ENCODE measurements around the gene TBC1D8. TPM values are rescaled to one million over a fixed set of nuclear protein-coding genes. Genes with fewer than 3 reads are reported as not detected.

The TBC1D8 gene
- polyA plus RNA-seq, 1 donor = 17.3 TPM

DNA sequence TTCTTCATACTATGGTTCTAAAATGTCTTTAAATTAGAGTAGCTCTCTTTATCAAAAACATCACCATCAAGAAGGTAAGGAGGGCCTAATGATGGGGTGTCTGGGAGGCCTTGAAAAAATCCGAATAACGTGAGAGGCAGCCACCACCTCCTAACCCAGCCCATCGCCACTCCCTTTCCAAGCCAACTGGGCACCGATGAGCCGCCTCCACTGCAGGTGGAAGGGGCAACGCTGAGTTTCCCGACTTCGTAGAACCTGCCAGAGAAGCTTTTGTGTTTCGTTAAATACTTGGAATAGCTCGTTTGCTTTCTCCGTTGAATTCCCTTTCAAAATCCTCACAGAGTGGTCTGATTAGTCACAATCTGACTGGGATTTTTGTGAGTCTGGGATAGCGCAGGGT lies 171.1 kb downstream of the TBC1D8 start:
- H3K27ac ChIP-seq (ENCODE audit: low read length) = no peak overlapping the region
- no peak for DNase-seq
- H3K36me3 ChIP-seq (ENCODE audit: control insufficient read depth, insufficient read depth, low read length) = peaks cover 44% of the 10 kb centered on the region
- H3K9me3 ChIP-seq (ENCODE audit: control insufficient read depth, low read depth, low read length) = no peaks in the 10 kb centered on the region
- H3K27me3 ChIP-seq (ENCODE audit: control insufficient read depth, insufficient read depth, low read length) = no peaks in the 10 kb centered on the region
- peaks cover 9% of the 10 kb centered on the region for H3K4me1 ChIP-seq (ENCODE audit: control insufficient read depth, insufficient read depth, low read length)
- no peak overlapping the region for H3K4me3 ChIP-seq (ENCODE audit: low read length)
- WGBS (ENCODE audit: insufficient coverage, low lambda C conversion rate) = no CpG with 5 or more reads among the region's 12 CpGs

GRCh38 chr2:100978582-100979191 lies 172.5 kb downstream of the TBC1D8 start:
- WGBS (ENCODE audit: insufficient coverage, low lambda C conversion rate) = 75% methylated on average over 1 of the region's 16 CpGs
- no peaks in the 10 kb centered on the region for H3K9me3 ChIP-seq (ENCODE audit: control insufficient read depth, low read depth, low read length)
- peaks cover 50% of the 10 kb centered on the region for H3K36me3 ChIP-seq (ENCODE audit: control insufficient read depth, insufficient read depth, low read length)
- peaks cover 9% of the 10 kb centered on the region for H3K4me1 ChIP-seq (ENCODE audit: control insufficient read depth, insufficient read depth, low read length)
- no peak for DNase-seq
- H3K27me3 ChIP-seq (ENCODE audit: control insufficient read depth, insufficient read depth, low read length) = no peaks in the 10 kb centered on the region
- no peak overlapping the region for H3K27ac ChIP-seq (ENCODE audit: low read length)
- H3K4me3 ChIP-seq (ENCODE audit: low read length) = no peak overlapping the region

DNA sequence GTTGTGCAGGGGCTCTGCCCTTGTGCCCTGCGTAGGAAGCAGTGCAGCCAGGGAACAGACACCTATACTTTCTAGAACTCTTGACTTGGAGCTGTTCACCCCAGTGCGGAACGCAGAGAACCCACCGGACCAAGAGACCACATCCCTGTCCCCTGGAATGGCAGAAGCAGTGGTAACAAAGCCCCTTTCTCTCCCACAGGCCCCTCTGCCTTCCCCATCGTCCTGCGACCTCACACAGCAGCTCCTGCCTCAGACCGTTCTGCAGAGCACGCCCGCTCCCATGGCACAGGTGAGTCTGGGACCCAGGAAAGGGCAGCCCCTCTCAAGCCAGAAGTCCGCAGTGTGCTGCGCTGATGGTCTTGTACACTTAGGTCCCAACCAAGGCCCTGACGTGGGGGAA lies 173.7 kb downstream of the TBC1D8 start:
- no peak for DNase-seq
- Histone ChIP-seq H3K4me3 (ENCODE audit: low read length) (no peak overlapping the region), H3K36me3 (ENCODE audit: control insufficient read depth, insufficient read depth, low read length) (peaks cover 51% of the 10 kb centered on the region), H3K27me3 (ENCODE audit: control insufficient read depth, insufficient read depth, low read length) (no peaks in the 10 kb centered on the region), H3K27ac (ENCODE audit: low read length) (no peak overlapping the region), H3K4me1 (ENCODE audit: control insufficient read depth, insufficient read depth, low read length) (peaks cover 9% of the 10 kb centered on the region), H3K9me3 (ENCODE audit: control insufficient read depth, low read depth, low read length) (no peaks in the 10 kb centered on the region)
- no CpG with 5 or more reads among the region's 12 CpGs for WGBS (ENCODE audit: insufficient coverage, low lambda C conversion rate)

DNA sequence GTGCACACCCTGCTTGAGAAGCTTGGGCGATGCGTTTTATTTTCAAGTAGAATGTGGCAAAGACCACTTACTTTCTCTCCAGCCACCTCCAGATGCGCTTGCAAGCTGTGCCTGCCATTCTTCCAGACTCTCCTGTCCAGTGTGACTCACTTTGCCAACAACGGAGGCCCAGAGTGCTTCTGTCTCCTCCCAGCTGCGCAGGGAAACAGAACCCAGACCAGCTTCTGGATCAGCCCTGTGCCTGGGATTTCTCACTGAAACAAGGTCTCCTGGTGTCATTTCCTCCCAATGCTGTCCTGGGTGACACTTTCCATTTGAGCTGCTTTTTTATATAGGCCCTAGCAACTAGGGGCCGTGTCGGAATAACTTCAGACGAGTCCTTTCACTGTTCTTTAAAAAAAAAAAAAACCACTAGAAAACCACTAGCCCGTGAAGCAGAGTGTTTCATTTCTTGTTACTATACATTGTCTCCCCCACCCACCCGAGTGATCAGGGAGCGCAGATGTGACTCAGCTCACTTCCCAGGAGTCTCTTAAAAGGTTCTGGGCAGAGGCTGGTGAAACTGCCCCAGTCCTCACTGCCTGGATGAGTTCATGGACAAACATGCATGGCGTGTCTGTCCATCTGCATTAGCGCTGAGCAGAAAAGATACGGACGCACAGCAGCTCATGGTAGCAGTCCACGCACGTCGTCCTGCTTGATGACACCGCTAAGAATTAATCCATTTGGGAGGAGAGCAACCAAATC lies 174.4 kb downstream of the TBC1D8 start:
- whole genome bisulfite sequencing (ENCODE audit: insufficient coverage, low lambda C conversion rate) = no CpG with 5 or more reads among the region's 19 CpGs
- no peaks in the 10 kb centered on the region for H3K9me3 ChIP-seq (ENCODE audit: control insufficient read depth, low read depth, low read length)
- peaks cover 9% of the 10 kb centered on the region for H3K4me1 ChIP-seq (ENCODE audit: control insufficient read depth, insufficient read depth, low read length)
- H3K36me3 ChIP-seq (ENCODE audit: control insufficient read depth, insufficient read depth, low read length) = peaks cover 49% of the 10 kb centered on the region
- DNase-seq = no peak
- no peaks in the 10 kb centered on the region for H3K27me3 ChIP-seq (ENCODE audit: control insufficient read depth, insufficient read depth, low read length)
- H3K4me3 ChIP-seq (ENCODE audit: low read length) = no peak overlapping the region
- H3K27ac ChIP-seq (ENCODE audit: low read length) = no peak overlapping the region

DNA sequence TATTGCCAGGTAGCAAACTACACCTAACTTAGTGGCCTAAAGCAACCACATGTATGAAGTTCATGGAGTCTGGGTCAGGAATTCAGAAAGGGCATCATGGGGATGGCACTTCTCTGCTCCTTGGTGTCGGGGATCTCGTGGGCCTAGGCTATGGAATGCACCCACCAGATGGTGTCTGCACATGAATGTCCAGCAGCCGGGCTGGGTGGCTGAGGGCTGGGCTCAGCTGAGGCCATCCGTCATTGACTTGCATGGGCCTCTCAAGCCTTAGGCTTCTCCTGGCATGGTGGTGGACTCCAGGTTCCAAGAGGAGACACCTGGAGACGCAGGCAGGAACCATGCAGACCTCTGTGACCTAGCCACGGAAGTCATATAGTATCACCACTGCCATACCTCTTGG lies 175.1 kb downstream of the TBC1D8 start:
- H3K27ac ChIP-seq (ENCODE audit: low read length) = no peak overlapping the region

GRCh38 chr2:100975521-100975785 lies 175.7 kb downstream of the TBC1D8 start:
- no peaks in the 10 kb centered on the region for H3K4me1 ChIP-seq (ENCODE audit: control insufficient read depth, insufficient read depth, low read length)
- no CpG with 5 or more reads among the region's 7 CpGs for WGBS (ENCODE audit: insufficient coverage, low lambda C conversion rate)

More for the DNA sequence above, 175.1 kb downstream of the TBC1D8 start:
- H3K9me3 ChIP-seq (ENCODE audit: control insufficient read depth, low read depth, low read length) = no peaks in the 10 kb centered on the region
- H3K36me3 ChIP-seq (ENCODE audit: control insufficient read depth, insufficient read depth, low read length) = peaks cover 54% of the 10 kb centered on the region
- peaks cover 5% of the 10 kb centered on the region for H3K4me1 ChIP-seq (ENCODE audit: control insufficient read depth, insufficient read depth, low read length)
- DNase-seq = no peak
- H3K4me3 ChIP-seq (ENCODE audit: low read length) = no peak overlapping the region
- no CpG with 5 or more reads among the region's 6 CpGs for WGBS (ENCODE audit: insufficient coverage, low lambda C conversion rate)
- H3K27me3 ChIP-seq (ENCODE audit: control insufficient read depth, insufficient read depth, low read length) = no peaks in the 10 kb centered on the region

DNA sequence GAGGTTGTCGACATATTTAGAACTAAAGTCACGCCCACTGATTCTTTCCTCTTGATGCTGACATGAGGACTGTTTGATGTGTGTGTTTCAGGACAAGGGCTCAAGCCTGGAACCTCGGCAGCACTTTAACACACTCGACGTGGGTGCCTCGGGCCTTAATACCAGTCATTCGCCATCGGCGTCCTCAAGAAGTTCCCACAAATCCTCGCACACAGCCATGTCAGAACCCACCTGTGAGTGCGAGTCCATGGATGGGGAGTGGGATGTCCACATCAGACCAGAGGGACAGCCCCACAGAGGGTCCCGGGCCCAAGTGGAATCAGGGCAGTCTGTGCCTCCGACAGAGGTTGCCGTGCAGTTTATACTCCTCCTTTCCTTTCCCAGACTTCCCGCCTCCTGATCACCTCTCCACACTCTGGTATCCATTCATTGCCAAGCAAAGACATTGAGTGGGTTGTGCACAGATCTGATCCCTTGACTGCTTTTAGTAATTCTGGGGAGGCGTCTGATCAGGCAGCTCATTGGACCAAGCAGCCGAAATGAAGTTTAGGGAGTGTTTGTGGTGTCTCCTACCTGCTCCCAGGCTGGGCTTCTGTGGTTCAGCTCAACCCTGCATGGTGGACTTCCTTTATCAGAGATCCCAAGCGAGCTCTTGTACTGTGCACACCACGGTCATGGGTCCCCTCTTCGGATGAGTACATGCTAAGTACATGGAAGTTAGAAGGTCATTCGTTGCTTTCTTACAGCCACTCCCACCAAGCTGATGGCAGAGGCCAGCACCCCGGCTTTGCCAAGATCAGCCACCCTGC lies 176.3 kb downstream of the TBC1D8 start:
- Histone ChIP-seq H3K27me3 (ENCODE audit: control insufficient read depth, insufficient read depth, low read length) (no peaks in the 10 kb centered on the region), H3K36me3 (ENCODE audit: control insufficient read depth, insufficient read depth, low read length) (peaks cover 58% of the 10 kb centered on the region), H3K4me1 (ENCODE audit: control insufficient read depth, insufficient read depth, low read length) (no peaks in the 10 kb centered on the region), H3K27ac (ENCODE audit: low read length) (no peak overlapping the region), H3K9me3 (ENCODE audit: control insufficient read depth, low read depth, low read length) (no peaks in the 10 kb centered on the region), H3K4me3 (ENCODE audit: low read length) (no peak overlapping the region)
- no peak for DNase-seq
- no CpG with 5 or more reads among the region's 22 CpGs for WGBS (ENCODE audit: insufficient coverage, low lambda C conversion rate)

More at GRCh38 chr2:100975521-100975785, 175.7 kb downstream of the TBC1D8 start:
- no peak overlapping the region for H3K4me3 ChIP-seq (ENCODE audit: low read length)
- peaks cover 56% of the 10 kb centered on the region for H3K36me3 ChIP-seq (ENCODE audit: control insufficient read depth, insufficient read depth, low read length)
- no peak overlapping the region for H3K27ac ChIP-seq (ENCODE audit: low read length)
- H3K9me3 ChIP-seq (ENCODE audit: control insufficient read depth, low read depth, low read length) = no peaks in the 10 kb centered on the region
- DNase-seq = no peak
- no peaks in the 10 kb centered on the region for H3K27me3 ChIP-seq (ENCODE audit: control insufficient read depth, insufficient read depth, low read length)

- H3K27ac ChIP-seq (ENCODE audit: low read length) = no peak overlapping the region
- no peaks in the 10 kb centered on the region for H3K9me3 ChIP-seq (ENCODE audit: control insufficient read depth, low read depth, low read length)
- H3K27me3 ChIP-seq (ENCODE audit: control insufficient read depth, insufficient read depth, low read length) = no peaks in the 10 kb centered on the region
- no peaks in the 10 kb centered on the region for H3K4me1 ChIP-seq (ENCODE audit: control insufficient read depth, insufficient read depth, low read length)
- peaks cover 74% of the 10 kb centered on the region for H3K36me3 ChIP-seq (ENCODE audit: control insufficient read depth, insufficient read depth, low read length)
- no peak overlapping the region for H3K4me3 ChIP-seq (ENCODE audit: low read length)
- DNase-seq = no peak
- no CpG with 5 or more reads among the region's 7 CpGs for WGBS (ENCODE audit: insufficient coverage, low lambda C conversion rate)
Observed at GRCh38 chr2:100972452-100972851, 178.7 kb downstream of the TBC1D8 start.

DNA sequence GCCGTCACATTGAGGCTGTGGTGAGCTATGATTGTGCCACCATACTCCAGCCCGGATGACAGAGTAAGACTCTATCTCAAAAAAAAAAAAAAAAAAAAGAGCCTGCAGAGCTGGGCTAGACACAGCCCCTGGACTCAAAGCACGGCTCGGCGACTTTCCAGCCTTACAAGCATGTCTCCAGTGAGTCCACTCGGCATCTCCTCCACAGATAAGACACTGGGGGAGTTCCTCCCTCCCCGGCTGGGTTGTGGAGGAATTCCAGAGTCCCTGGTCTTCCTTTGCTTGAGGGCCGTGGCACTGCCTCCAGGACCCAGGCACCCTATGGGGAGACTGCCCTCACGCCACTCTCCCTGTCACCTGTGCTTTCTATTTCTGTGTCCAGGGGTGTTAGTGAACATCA lies 180.0 kb downstream of the TBC1D8 start:
- Histone ChIP-seq H3K36me3 (ENCODE audit: control insufficient read depth, insufficient read depth, low read length) (peaks cover 67% of the 10 kb centered on the region), H3K27me3 (ENCODE audit: control insufficient read depth, insufficient read depth, low read length) (no peaks in the 10 kb centered on the region), H3K4me1 (ENCODE audit: control insufficient read depth, insufficient read depth, low read length) (no peaks in the 10 kb centered on the region), H3K27ac (ENCODE audit: low read length) (no peak overlapping the region), H3K9me3 (ENCODE audit: control insufficient read depth, low read depth, low read length) (no peaks in the 10 kb centered on the region), H3K4me3 (ENCODE audit: low read length) (no peak overlapping the region)
- no CpG with 5 or more reads among the region's 9 CpGs for WGBS (ENCODE audit: insufficient coverage, low lambda C conversion rate)
- no peak for DNase-seq

DNA sequence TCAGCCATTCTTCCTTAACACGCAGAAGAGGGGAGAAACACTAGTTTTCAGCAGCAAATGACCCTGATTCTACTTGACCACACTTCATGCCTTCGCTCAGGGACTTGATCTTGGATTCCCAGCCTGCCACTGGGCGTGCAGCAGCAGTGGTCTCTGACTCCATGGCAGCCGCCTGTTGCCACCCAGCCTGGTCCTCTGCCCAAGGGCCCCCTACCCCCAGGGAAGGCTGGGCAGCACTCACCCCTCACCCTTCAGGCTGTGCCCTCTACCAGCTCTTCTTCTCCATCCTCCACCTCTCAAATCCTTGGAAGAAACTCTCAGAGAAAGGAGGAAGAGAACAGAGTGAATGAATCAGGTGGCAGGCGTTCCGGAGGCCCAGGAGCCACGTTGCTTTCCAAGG lies 181.2 kb downstream of the TBC1D8 start:
- Histone ChIP-seq H3K4me1 (ENCODE audit: control insufficient read depth, insufficient read depth, low read length) (no peaks in the 10 kb centered on the region), H3K27ac (ENCODE audit: low read length) (no peak overlapping the region), H3K4me3 (ENCODE audit: low read length) (no peak overlapping the region), H3K9me3 (ENCODE audit: control insufficient read depth, low read depth, low read length) (no peaks in the 10 kb centered on the region), H3K36me3 (ENCODE audit: control insufficient read depth, insufficient read depth, low read length) (peaks cover 54% of the 10 kb centered on the region), H3K27me3 (ENCODE audit: control insufficient read depth, insufficient read depth, low read length) (no peaks in the 10 kb centered on the region)
- DNase-seq = no peak
- WGBS (ENCODE audit: insufficient coverage, low lambda C conversion rate) = no CpG with 5 or more reads among the region's 7 CpGs
